Measurements from ENCODE around the gene MIA2.
"Not testable (repeated sequence)": the region's sequence is repeated elsewhere in the genome, so short reads cannot be mapped to it uniquely, and the experiment has no call there.

MIA2 gene, protein sequence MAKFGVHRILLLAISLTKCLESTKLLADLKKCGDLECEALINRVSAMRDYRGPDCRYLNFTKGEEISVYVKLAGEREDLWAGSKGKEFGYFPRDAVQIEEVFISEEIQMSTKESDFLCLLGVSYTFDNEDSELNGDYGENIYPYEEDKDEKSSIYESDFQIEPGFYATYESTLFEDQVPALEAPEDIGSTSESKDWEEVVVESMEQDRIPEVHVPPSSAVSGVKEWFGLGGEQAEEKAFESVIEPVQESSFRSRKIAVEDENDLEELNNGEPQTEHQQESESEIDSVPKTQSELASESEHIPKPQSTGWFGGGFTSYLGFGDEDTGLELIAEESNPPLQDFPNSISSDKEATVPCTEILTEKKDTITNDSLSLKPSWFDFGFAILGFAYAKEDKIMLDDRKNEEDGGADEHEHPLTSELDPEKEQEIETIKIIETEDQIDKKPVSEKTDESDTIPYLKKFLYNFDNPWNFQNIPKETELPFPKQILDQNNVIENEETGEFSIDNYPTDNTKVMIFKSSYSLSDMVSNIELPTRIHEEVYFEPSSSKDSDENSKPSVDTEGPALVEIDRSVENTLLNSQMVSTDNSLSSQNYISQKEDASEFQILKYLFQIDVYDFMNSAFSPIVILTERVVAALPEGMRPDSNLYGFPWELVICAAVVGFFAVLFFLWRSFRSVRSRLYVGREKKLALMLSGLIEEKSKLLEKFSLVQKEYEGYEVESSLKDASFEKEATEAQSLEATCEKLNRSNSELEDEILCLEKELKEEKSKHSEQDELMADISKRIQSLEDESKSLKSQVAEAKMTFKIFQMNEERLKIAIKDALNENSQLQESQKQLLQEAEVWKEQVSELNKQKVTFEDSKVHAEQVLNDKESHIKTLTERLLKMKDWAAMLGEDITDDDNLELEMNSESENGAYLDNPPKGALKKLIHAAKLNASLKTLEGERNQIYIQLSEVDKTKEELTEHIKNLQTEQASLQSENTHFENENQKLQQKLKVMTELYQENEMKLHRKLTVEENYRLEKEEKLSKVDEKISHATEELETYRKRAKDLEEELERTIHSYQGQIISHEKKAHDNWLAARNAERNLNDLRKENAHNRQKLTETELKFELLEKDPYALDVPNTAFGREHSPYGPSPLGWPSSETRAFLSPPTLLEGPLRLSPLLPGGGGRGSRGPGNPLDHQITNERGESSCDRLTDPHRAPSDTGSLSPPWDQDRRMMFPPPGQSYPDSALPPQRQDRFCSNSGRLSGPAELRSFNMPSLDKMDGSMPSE (N-terminal part only)

DNA sequence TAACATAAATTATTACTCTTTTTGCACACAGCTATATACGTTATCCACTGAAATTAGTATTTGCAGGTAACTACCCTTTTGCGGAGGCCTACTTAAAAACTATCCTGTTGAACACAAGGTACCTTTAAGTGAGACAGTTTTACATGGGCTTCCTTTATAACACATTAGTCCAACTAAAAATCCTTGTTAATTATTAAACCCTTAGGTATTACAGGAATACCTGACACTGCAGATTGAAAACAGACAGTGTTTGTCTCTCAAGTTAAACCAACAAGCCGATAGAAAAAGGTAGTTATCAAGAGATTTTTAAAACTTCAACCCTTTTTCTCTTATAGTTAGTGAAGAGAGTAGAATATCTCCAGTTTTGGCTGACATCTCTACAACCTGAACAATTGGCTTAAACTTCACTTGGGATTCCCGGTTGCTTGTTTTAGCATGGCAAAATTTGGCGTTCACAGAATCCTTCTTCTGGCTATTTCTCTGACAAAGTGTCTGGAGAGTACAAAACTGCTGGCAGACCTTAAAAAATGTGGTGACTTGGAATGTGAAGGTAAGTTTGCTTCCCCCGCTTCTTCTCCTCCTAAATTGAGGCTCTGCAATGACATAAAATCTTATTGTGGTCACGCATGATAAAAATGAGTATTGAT lies at the start of gene MIA2:
Gene MIA2, plus strand, starts transcription at position 236 of the 647 bp plus-strand sequence. Its CDS starts 200 bp downstream, at position 436.
- no peak for DNase-seq (ENCODE audit: low read depth)

DNA sequence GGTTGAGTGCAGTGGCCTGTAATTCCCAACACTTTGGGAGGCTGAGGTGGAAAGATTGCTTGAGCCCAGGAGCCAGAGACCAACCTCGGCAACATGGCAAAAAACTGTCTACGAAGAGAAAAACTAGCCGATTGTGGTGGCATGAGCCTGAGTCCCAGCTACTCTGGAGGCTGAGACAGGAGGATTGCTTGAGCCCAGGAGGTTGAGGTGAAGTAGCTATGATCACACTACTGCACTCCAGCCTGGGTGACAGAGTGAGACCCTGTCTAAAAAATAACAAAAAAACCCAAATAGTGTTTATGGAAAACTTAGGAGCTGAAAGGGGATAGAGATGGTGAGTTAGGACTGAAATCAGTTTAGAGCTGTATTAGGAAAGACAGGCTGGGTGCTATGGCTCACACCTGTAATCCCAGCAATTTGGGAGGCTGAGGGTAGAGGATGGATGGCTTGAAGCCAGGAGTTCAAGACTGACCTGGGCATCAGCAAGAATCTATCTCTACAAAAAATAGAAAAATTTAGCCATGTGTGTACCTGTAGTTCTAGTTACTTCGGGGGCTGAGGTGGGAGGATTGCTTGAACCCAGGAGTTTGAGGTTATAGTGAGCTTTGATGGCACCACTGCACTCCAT lies 49.0 kb upstream of the MIA2 start:
- DNase-seq (ENCODE audit: low read depth): no peak

DNA sequence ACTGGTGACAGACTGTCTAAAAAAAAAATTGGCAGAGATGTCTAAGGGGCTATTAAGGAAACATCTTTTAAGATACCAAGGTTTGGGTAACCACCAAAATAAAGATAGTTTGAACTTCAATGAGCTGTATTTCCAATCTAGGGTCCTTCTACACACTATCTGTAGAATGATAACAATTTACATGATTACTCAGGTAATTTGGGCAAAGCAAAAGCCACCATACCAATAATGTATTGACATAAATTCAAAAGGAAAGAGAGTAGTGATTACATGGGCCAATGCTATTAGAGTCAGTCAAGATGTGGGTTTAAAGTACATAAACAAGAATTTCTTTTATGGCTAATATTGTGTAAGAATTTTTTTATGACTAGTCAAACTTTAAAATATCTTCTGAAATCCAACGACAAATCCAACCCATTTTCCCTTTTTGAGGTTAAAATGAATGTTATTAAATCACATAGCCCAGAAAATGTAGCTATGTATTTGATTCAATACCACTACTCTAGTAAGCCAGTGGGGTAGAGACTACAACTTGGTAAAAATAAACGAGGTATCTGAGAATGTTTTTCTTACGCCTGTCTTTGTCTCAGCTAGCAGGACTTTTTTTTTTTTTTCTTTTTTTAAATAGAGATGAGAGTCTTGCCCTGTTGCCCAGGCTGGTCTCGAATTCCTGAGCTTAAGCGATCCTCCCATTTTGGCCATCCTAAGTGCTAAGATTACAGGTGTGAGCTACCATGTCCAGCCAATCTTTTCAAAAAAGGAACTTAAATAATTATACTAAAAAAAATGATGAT lies 48.3 kb upstream of the MIA2 start:
- DNase-seq (ENCODE audit: low read depth): no peak

DNA sequence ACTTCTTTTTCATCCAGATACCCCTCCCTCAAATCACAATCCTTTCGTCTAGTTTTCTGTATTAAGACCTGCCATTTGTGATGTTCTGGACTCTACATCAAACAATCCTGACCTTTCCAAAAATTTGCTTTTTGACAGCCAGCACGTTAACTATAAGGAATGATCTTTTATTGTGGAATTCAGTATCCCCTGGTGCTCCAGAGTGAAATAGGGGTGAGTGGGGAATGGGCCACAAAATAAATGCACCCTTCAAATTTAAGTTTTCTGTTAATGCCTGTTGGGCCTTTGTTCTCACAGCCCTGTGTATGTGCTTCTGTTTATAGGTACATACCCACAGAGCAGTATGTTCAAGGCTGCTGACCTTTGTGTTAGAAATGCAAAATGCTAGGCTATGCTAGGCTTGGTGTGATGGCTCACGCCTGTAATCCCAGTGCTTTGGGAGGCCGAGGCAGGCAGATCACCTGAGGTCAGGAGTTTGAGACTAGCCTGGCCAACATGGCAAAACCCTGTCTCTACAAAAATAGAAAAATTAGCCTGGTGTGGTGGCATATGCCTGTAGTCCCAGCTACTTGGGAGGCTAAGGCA lies 46.7 kb upstream of the MIA2 start:
- DNase-seq (ENCODE audit: low read depth): no peak

GRCh38 chr14:39203659-39204606 lies 29.8 kb upstream of the MIA2 start:
- DNase-seq (ENCODE audit: low read depth): no peak

DNA sequence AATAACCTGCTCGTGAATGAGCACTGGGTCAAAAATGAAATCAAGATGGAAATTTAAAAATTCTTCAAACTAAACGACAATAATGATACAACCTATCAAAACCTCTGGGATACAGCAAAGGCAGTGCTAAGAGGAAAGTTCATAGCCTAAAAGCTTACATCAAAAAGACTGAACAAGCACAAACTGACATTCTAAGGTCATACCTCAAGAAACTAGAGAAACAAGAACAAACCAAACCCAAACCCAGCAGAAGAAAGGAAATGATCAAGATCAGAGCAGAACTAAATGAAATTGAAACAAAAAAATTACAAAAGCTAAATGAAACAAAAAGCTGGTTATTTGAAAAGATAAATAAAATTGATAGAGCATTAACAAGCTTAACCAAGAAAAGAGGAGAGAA lies 26.3 kb upstream of the MIA2 start:
- DNase-seq (ENCODE audit: low read depth): not testable (repeated sequence)

DNA sequence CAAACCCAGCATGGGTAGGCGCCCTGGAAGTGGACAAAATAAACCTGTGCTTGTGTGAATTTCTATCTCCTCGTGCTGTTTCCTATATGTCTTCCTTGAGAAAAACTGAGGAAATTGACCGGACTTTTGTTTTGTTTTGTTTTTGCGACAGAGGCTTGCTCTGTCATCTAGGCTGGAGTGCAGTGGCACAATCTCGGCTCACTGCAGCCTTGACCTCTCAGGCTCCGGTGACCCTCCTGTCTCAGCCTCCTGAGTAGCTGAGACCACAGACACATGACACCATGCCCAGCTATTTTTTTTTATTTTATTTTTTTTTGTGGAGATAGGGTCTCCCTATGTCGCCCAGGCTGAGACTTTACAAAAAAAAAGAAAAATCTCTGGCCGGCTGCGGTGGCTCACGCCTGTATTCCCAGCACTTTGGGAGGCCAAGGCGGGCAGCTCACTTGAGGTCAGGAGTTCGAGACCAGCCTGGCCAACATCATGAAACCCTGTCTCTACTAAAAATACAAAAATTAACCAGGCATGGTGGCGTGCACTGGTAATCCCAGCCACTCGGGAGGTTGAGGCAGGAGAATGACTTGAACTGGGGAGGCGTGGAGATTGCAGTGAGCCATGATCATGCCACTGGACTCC lies 22.5 kb upstream of the MIA2 start:
- no peak for DNase-seq (ENCODE audit: low read depth)

- DNase-seq (ENCODE audit: low read depth): no peak
These were observed 21.7 kb upstream of the MIA2 start for GRCh38 chr14:39212034-39212433.

GRCh38 chr14:39212693-39213092 lies 21.0 kb upstream of the MIA2 start:
- no peak for DNase-seq (ENCODE audit: low read depth)

DNA sequence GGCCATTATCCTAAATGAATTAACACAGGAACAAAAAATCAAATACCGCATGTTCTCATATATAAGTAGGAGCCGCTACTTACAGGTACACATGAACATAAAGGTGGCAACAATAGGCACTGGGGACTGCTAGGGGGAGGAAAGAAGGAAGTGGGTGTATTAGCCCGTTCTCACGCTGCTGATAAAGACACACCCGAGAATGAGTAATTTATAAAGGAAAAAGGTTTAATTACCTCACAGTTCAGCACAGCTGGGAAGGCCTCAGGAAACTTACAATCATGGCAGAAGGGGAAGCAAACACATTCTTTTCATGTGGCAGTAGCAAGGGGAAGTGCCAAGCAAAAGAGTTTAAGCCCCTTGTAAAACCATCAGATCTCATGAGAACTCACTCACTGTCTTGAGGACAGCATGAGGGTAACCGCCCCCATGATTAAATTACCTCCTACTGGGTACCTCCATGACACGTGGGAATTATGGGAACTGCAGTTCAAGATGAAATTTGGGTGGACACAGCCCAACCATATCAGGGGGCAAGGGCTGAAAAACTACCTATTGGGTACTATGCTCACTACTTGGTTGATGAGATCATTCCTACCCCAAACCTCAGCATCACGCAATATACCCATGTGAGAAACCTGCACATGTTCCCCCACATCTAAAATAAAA lies 16.4 kb upstream of the MIA2 start:
- no peak for DNase-seq (ENCODE audit: low read depth)

- no peak for DNase-seq (ENCODE audit: low read depth)
These were observed 15.4 kb upstream of the MIA2 start for GRCh38 chr14:39218171-39218769.

GRCh38 chr14:39219075-39219499 lies 14.6 kb upstream of the MIA2 start:
- DNase-seq (ENCODE audit: low read depth): no peak

- not testable (repeated sequence) for DNase-seq (ENCODE audit: low read depth)
These were observed 13.2 kb upstream of the MIA2 start for GRCh38 chr14:39220473-39220872.

DNA sequence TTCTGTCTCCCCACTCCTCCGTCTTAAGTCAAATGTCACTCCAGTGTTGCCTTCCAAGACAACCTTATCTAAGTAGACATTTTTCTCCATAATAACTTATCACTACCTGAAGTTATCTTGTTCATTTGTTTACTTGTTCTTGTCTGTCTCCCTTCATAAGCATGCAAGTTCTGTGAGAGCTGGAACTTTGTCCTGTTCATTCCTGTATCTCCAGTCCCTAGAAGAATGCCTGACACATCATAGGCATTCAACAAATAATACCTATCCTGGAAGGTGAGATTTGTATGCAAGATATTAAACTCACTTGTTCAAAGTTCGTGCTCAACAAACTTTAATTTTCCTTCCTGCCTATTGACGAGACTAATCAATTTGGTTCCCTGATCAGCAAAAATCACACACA lies 5.7 kb upstream of the MIA2 start:
- DNase-seq (ENCODE audit: low read depth): no peak

GRCh38 chr14:39228509-39229221 lies 5.0 kb upstream of the MIA2 start:
- DNase-seq (ENCODE audit: low read depth): no peak

GRCh38 chr14:39229222-39229543 lies 4.5 kb upstream of the MIA2 start:
- DNase-seq (ENCODE audit: low read depth): peak; percentile 2

- DNase-seq (ENCODE audit: low read depth): no peak
These were observed 4.1 kb upstream of the MIA2 start for GRCh38 chr14:39229601-39230110.
